Astrocyte of the spinal cord (primary cell): ENCODE data around the gene TOMM5.

Source experiments
- DNase-seq: peaks from one replicate; pipeline ENCODE4 v3.0.0; 2011; ENCODE audit warnings: low read depth, low spot score
- H3K4me3 ChIP-seq: 2 replicates; pipeline ENCODE4 v1.5.1; 2011; ENCODE audit warnings: low read depth, mild to moderate bottlenecking, low read length, moderate library complexity
- in situ Hi-C: cut with HindIII; loops from 2 replicates; pipeline ENCODE4 v1.10.0; 2017; ENCODE audit warnings: low sequenced_read_pairs
- TF ChIP-seq, protein P1 (sequence below): IDR thresholded peaks from 2 replicates; pipeline ENCODE4 v1.5.1; 2012; ENCODE audit warnings: low read depth, mild to moderate bottlenecking, low read length, inconsistent platforms

The TOMM5 gene

DNA sequence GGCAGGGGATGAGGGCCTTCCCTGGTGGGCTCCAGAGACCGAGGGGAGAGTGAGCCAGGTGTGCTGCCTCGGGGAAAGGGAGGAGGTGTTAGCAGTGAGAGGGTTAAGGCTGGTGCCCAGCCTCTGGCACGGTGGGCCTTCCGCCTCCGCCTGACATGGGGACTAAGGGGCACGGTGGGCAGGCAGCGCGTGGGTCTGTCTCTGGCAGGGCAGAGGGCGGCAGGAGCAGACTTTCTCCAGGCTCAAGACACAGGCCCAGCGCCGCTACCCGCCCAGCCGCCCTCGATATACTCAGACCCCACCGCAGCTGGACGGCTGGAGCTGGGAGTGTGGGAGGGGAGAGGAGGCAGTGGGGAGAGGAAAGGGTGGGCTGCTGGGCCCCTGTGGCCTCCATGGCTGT, 43.4 kb upstream of the TOMM5 start:
- TF ChIP-seq, protein P1, sequence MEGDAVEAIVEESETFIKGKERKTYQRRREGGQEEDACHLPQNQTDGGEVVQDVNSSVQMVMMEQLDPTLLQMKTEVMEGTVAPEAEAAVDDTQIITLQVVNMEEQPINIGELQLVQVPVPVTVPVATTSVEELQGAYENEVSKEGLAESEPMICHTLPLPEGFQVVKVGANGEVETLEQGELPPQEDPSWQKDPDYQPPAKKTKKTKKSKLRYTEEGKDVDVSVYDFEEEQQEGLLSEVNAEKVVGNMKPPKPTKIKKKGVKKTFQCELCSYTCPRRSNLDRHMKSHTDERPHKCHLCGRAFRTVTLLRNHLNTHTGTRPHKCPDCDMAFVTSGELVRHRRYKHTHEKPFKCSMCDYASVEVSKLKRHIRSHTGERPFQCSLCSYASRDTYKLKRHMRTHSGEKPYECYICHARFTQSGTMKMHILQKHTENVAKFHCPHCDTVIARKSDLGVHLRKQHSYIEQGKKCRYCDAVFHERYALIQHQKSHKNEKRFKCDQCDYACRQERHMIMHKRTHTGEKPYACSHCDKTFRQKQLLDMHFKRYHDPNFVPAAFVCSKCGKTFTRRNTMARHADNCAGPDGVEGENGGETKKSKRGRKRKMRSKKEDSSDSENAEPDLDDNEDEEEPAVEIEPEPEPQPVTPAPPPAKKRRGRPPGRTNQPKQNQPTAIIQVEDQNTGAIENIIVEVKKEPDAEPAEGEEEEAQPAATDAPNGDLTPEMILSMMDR = no peak
- no peak for DNase-seq
- H3K4me3 ChIP-seq = no peak overlapping the region
- in situ Hi-C loops = no loop called here

DNA sequence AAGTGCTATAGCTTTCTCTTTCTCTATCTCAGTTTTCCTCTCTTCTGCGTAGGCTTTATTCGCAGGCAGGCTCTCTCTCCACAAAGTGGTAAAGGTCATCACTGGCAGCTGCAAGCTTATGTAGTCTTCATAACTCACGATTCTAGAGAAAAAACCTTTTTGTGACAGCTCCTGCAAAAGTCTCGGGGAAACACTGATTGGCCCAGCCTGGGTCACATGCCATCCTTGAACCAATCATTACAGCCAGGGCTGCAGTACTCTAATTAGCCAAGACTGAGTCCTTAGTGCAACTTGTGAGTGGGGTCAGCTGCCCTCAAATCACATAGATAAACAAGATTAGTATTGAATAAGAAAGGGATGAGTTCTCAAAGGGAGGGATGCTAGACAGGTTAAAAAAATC, 40.1 kb upstream of the TOMM5 start:
- in situ Hi-C loops = no loop called here
- no peak for DNase-seq
- TF ChIP-seq, protein P1 = no peak
- no peak overlapping the region for H3K4me3 ChIP-seq

DNA sequence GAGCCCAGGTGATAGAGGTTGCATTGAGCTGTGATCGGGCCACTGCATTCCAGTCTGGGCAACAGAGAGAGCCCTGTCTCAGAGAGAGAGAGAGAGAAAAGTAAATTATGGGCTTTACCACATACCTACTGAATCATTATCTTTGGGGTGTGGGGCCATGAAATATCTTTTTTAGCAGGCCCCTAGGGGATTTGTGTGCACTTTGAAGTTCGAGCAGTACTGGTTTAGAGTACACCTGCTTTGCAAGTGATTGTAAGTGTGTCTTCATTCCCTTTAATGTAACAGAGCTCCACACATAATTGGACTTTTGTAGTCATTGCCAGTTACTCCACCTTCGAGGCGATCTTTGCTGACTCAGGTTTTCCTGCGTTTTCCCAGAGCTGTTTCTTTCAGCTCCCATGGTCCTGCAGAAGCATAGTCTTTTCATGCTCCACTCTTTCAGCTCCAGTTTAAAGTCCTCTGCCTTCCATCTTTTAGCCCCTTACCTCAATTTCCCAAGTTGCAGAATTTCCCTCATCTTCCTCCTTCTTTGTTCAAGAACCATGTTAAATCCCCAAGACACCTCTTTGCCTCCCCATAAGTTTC, 34.4 kb upstream of the TOMM5 start:
- TF ChIP-seq, protein P1 = no peak
- no peak overlapping the region for H3K4me3 ChIP-seq
- in situ Hi-C loops = no loop called here
- no peak for DNase-seq

GRCh38 chr9:37625758-37626147, 33.4 kb upstream of the TOMM5 start:
- TF ChIP-seq, protein P1 = no peak
- H3K4me3 ChIP-seq = no peak overlapping the region
- in situ Hi-C loops = no loop called here
- no peak for DNase-seq

DNA sequence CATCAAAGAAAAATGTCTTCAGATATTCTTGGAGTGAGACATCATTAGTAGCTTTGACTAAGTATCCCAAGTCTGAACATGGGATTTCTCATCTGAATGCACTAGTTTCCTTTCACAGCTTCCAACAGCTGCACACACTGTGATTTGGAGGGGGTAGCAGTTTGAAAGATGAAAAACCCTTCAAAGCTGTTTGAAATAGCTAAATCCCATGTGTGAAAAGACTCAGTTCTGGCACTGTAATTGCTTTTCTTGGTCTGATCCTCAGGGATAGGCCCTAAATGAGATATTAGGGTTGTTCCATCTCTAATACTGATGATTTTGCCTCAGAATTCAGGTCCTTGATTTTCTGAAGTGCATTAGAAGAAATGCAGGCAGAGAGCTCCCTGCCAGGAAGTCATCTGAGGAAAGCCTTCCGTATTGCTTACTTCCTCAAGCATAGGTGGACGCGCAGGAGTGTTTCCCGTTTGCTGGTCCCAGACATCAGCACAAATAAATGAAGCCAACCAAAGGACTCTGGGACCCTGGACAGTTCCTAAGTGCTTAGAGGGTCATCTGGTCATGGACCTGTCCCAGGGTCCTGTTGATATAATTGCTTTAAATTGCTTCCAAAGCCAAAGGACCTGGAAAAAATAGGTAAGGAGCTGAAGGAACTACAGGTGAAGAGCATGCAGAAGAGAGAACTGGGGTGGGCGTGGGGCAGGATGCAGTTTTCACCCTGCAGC, 32.8 kb upstream of the TOMM5 start:
- TF ChIP-seq, protein P1 = no peak
- in situ Hi-C loops = no loop called here
- DNase-seq = no peak
- H3K4me3 ChIP-seq = no peak overlapping the region

GRCh38 chr9:37624073-37624472, 31.7 kb upstream of the TOMM5 start:
- DNase-seq = no peak
- in situ Hi-C loops = no loop called here
- no peak overlapping the region for H3K4me3 ChIP-seq
- TF ChIP-seq, protein P1 = no peak
